Heart left ventricle (tissue), 13 donors: ENCODE results near the gene DYNC2H1.

ENCODE experiments used
- POLR2A ChIP-seq, 2 donors: fragments of 450-650 bp; IDR thresholded peaks; one replicate each; pipeline ENCODE4 v1.6.1; 2017; ENCODE audit warnings: antibody characterized with exemption in 2 of 2, mild to moderate bottlenecking in 2 of 2, moderate library complexity in 2 of 2
- TF ChIP-seq, protein P1 (sequence below), 12 donors: fragments of 200-600 bp; sonication (generic) in 4 of 12; IDR thresholded peaks; one replicate each; pipeline versions ENCODE4 v1.5.0 to v1.8.0; 2018 to 2022; ENCODE audit warnings: antibody characterized with exemption in 12 of 12, mild to moderate bottlenecking in 5 of 12
- donor health status: ischemic (EF 13 %, LVEDD 7.1; RV severe dilation, severe dysfunction).
- donor health status: DM: no; HTN: yes; CAD: no.
- donor health status: DM: no; HTN: no; CAD: no.
- donor health status: ischemic (EF 25% LVEDD 6.9; RV normal size, moderate dysfunction).
- donor health status: ischemic (EF 25% LVEDD 5.7; RV mildly dilated, moderate dysfunction).
- donor health status: ischemic (EF 35%, LVEDD 5.7; RV mildly dilated, moderate dysfunction).
- donor health status: nonischemic (EF 11% LVEDD 7.7; RV severe dilation, severe dysfunction).
- donor health status: DM: yes; HTN: yes; CAD: no.
- donor health status: PGD.
- donor health status: ischemic (EF 29% LVEDD 5.4; RV normal size, mild dysfunction).
- donor health status: nonischemic (EF 23%, LVEDD 6.1; RV moderate dilation, normal function).

DNA sequence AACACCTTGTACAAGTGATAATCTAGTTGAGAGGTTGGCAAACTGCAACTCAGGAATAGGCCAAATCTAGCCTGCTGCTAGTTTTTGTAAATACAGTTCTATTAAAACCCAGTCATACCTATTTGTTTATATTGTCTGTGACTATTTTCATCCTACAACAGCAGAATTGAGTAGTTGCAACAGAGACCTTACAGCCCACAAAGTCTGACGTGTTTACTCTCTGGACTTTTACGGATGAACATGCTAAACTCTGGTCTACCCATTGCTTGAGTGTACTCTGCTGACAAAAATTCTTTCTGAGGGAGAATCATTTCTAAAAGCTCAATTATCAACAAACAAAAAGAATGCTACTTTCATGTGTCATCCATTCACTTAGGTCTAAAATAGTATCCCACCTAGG is 287.0 kb downstream of the DYNC2H1 start:
- TF ChIP-seq, protein P1, sequence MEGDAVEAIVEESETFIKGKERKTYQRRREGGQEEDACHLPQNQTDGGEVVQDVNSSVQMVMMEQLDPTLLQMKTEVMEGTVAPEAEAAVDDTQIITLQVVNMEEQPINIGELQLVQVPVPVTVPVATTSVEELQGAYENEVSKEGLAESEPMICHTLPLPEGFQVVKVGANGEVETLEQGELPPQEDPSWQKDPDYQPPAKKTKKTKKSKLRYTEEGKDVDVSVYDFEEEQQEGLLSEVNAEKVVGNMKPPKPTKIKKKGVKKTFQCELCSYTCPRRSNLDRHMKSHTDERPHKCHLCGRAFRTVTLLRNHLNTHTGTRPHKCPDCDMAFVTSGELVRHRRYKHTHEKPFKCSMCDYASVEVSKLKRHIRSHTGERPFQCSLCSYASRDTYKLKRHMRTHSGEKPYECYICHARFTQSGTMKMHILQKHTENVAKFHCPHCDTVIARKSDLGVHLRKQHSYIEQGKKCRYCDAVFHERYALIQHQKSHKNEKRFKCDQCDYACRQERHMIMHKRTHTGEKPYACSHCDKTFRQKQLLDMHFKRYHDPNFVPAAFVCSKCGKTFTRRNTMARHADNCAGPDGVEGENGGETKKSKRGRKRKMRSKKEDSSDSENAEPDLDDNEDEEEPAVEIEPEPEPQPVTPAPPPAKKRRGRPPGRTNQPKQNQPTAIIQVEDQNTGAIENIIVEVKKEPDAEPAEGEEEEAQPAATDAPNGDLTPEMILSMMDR (IDR thresholded peaks at IDR 0.05), result no peak
- no peak for TF ChIP-seq POLR2A (IDR thresholded peaks at IDR 0.05)
